AG09309 (cell line): Measurements from ENCODE around the gene NUP160.
"Not testable (repeated sequence)": the region's sequence is repeated elsewhere in the genome, so short reads cannot be mapped to it uniquely, and the experiment has no call there.

Experiments
- DNase-seq: peaks from one replicate; pipeline ENCODE4 v3.0.0-alpha.2; 2010; ENCODE audit warnings: low read depth
- H3K4me3 ChIP-seq: 2 replicates; pipeline ENCODE4 v1.5.1; 2011; ENCODE audit warnings: mild to moderate bottlenecking, low read depth, low read length, moderate library complexity; ENCODE audit not compliant: control insufficient read depth
- CTCF ChIP-seq: IDR thresholded peaks from 2 replicates; pipeline ENCODE4 v1.5.1; 2011; ENCODE audit warnings: mild to moderate bottlenecking, low read depth, low read length, inconsistent platforms; ENCODE audit not compliant: insufficient read depth, control insufficient read depth; ENCODE audit errors: missing control alignments

Gene NUP160

GRCh38 chr11:47889714-47890441, 41.7 kb upstream of the NUP160 start:
- no peak overlapping the region for H3K4me3 ChIP-seq
- no peak for DNase-seq
- no peak for TF ChIP-seq CTCF

GRCh38 chr11:47887910-47888569, 39.9 kb upstream of the NUP160 start:
- TF ChIP-seq CTCF = no peak
- no peak overlapping the region for H3K4me3 ChIP-seq
- no peak for DNase-seq

- no peak for DNase-seq
- no peak for TF ChIP-seq CTCF
- no peak overlapping the region for H3K4me3 ChIP-seq
These were observed 37.9 kb upstream of the NUP160 start for GRCh38 chr11:47886096-47886495.

GRCh38 chr11:47882437-47882836, 34.3 kb upstream of the NUP160 start:
- H3K4me3 ChIP-seq, DNase-seq: not testable (repeated sequence)

GRCh38 chr11:47881145-47881544, 33.0 kb upstream of the NUP160 start:
- no peak overlapping the region for H3K4me3 ChIP-seq
- no peak for DNase-seq
- no peak for TF ChIP-seq CTCF

GRCh38 chr11:47879259-47880158, 31.4 kb upstream of the NUP160 start:
- no peak overlapping the region for H3K4me3 ChIP-seq
- no peak for DNase-seq
- TF ChIP-seq CTCF = no peak

GRCh38 chr11:47875858-47876257, 27.7 kb upstream of the NUP160 start:
- not testable (repeated sequence) for DNase-seq

More at GRCh38 chr11:47875858-47876257, 27.7 kb upstream of the NUP160 start:
- H3K4me3 ChIP-seq = not testable (repeated sequence)
